ENCODE measurements around the gene PLEKHA6. TPM values are rescaled to one million over a fixed set of nuclear protein-coding genes. Genes with fewer than 3 reads are reported as not detected.

PLEKHA6 gene
- total RNA-seq, 4 donors from 2014 or later, result 5.9 to 13.6 (median 8.4) TPM

- no peak for DNase-seq
- Histone ChIP-seq H3K27ac (no peak overlapping the region), H3K9me3 (no peaks in the 10 kb centered on the region), H3K4me1 (peaks cover 0 to 26% of the 10 kb centered on the region in 2 donors), H3K36me3 (no peaks in the 10 kb centered on the region), H3K4me3 (no peak overlapping the region), H3K27me3 (no peaks in the 10 kb centered on the region)
- no peak for TF ChIP-seq POLR2A (IDR thresholded peaks at IDR 0.05)
- no peak for TF ChIP-seq CTCF (IDR thresholded peaks at IDR 0.05)
- intact Hi-C loops (cut with DNase I; ENCODE audit: low total_unique reads), result no loop called here
Measured at GRCh38 chr1:204345941-204346645, 13.6 kb downstream of the PLEKHA6 start.

GRCh38 chr1:204345438-204345841 lies 14.3 kb downstream of the PLEKHA6 start:
- intact Hi-C loops (cut with DNase I; ENCODE audit: low total_unique reads), result no loop called here
- TF ChIP-seq POLR2A (IDR thresholded peaks at IDR 0.05) (no peak), CTCF (IDR thresholded peaks at IDR 0.05) (no peak)
- Histone ChIP-seq H3K4me1 (peaks cover 0 to 20% of the 10 kb centered on the region in 2 donors), H3K36me3 (no peaks in the 10 kb centered on the region), H3K9me3 (no peaks in the 10 kb centered on the region), H3K4me3 (no peak overlapping the region), H3K27me3 (no peaks in the 10 kb centered on the region), H3K27ac (no peak overlapping the region)
- DNase-seq, result no peak

- TF ChIP-seq POLR2A (IDR thresholded peaks at IDR 0.05) (no peak), CTCF (IDR thresholded peaks at IDR 0.05) (no peak)
- no peaks in the 10 kb centered on the region for H3K9me3 ChIP-seq
- no peak overlapping the region for H3K27ac ChIP-seq
- H3K27me3 ChIP-seq, result no peaks in the 10 kb centered on the region
- H3K36me3 ChIP-seq, result no peaks in the 10 kb centered on the region
- peaks cover 0 to 18% of the 10 kb centered on the region in 2 donors for H3K4me1 ChIP-seq
- intact Hi-C loops (cut with DNase I; ENCODE audit: low total_unique reads), result no loop called here
- no peak overlapping the region for H3K4me3 ChIP-seq
- no peak for DNase-seq
Measured at GRCh38 chr1:204344665-204345355, 14.9 kb downstream of the PLEKHA6 start.

GRCh38 chr1:204343802-204344201 lies 15.9 kb downstream of the PLEKHA6 start:
- Histone ChIP-seq H3K27me3 (no peaks in the 10 kb centered on the region), H3K27ac (no peak overlapping the region), H3K36me3 (no peaks in the 10 kb centered on the region), H3K4me1 (peaks cover 0 to 10% of the 10 kb centered on the region in 2 donors), H3K4me3 (no peak overlapping the region), H3K9me3 (no peaks in the 10 kb centered on the region)
- intact Hi-C loops (cut with DNase I; ENCODE audit: low total_unique reads), result no loop called here
- DNase-seq, result no peak
- no peak for TF ChIP-seq CTCF (IDR thresholded peaks at IDR 0.05)
- no peak for TF ChIP-seq POLR2A (IDR thresholded peaks at IDR 0.05)

- Histone ChIP-seq H3K9me3 (no peaks in the 10 kb centered on the region), H3K27ac (no peak overlapping the region), H3K36me3 (no peaks in the 10 kb centered on the region), H3K4me3 (no peak overlapping the region), H3K4me1 (peaks cover 0 to 5% of the 10 kb centered on the region in 2 donors), H3K27me3 (no peaks in the 10 kb centered on the region)
- no peak for DNase-seq
- intact Hi-C loops (cut with DNase I; ENCODE audit: low total_unique reads), result no loop called here
- TF ChIP-seq CTCF (IDR thresholded peaks at IDR 0.05) (no peak), POLR2A (IDR thresholded peaks at IDR 0.05) (no peak)
Measured at GRCh38 chr1:204343247-204343646, 16.5 kb downstream of the PLEKHA6 start.
